GM19395 (cell line): Measurements from ENCODE around the gene MAP3K14.
"Not testable (repeated sequence)": the region's sequence is repeated elsewhere in the genome, so short reads cannot be mapped to it uniquely, and the experiment has no call there.

Source experiments
- ATAC-seq: cut with Tn5 transposase; IDR thresholded peaks from one replicate; pipeline ENCODE4 v1.9.1; 2021; ENCODE audit warnings: mild to moderate bottlenecking, moderate library complexity; ENCODE audit not compliant: unreplicated experiment

MAP3K14 gene

GRCh38 chr17:45316434-45317110, at the start of gene MAP3K14:
MAP3K14 (minus strand) TSS chr17:45317020; CDS start chr17:45290745, 26,275 bp downstream.
- ATAC-seq: peak; percentile 16

- ATAC-seq: no peak
Measured at GRCh38 chr17:45366049-45366448, 49.2 kb upstream of the MAP3K14 start.

DNA sequence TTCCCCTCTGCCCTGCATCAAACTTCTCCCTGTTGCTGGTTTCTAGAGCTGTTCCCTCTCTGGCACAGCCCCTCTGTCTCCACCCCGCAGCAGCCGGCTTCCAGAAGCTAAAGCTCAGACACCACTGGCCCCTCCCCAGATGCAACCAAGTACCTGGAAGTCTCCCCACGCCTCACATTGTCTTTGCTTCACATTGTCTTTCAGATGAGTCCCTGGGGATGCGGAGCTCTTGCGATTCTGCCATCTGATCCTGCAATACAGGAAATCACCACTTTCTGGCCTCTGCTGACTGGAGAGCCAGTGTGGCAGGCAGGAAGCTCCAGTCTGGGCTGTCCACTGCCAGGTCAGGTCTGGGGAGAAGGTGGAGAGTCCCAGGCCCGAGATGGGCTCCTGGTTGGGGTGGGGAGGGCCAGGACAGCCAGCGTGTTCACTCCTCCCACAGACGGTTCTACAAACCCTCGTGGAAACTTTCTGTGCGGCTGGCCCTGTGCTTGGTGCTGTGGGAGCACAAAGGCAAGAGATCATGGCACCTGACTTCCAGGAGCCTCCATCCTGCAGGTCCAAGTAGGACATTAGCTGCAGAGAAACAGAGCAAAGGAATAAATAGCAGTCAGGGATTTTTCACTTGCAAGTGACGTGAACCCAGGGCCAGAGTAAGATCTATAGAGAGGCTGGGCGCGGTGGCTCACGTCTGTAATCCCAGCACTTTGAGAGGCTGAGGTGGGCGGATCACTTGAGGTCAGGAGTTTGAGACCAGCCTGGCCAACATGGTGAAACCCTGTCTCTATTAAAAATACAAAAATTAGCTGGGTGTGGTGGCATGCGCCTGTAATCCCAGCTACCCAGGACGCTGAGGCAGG, 47.9 kb upstream of the MAP3K14 start:
- no peak for ATAC-seq

- no peak for ATAC-seq
Measured at GRCh38 chr17:45363498-45363897, 46.7 kb upstream of the MAP3K14 start.

DNA sequence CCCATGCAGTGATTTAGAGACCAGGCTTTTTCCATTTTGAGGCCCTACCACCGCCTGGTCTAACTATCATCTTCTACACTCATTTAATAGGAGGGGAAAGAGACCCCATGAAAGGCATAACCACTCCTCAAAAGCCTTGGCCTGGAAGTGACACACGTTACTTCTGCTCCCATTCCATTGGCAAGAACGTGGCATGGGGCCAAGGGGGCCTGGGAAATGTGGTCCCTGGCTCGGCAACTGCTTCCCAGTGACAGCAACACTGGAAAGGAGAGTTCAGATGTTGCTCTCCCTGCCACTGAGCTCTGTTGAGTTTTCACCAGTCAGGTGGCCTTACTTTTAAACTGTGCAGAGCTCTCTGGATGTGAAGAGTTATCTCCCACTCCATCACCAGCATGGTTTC, 45.2 kb upstream of the MAP3K14 start:
- no peak for ATAC-seq

GRCh38 chr17:45361451-45361850, 44.6 kb upstream of the MAP3K14 start:
- no peak for ATAC-seq

DNA sequence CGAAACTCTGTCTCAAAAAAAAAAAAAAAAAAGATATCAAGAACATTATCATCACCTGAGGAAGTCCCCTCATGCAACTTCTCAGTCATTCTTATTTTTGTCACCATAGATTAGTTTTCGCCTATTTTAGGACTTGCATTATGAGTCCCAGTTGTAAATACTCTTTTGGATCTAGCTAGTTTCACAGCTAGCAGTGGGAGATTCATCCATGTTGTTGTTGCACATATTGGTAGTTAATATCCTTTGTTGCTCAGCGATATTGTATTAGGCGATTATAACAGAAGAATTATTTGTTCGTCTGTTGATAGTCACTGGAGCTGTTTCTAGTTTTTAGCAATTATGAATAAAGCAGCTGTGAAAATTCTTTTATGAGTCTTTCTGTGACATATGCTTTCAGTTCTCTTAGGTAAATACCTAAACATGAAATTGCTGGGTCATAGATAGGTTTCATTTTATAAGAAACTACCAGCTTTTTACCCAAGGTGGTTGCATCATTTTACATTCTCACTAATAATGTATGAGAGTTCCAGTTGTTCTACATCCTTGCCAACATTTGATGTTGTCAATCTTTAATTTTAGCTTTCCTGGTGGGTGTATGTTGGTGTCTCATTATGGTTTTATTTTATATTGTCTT, 40.7 kb upstream of the MAP3K14 start:
- ATAC-seq: no peak

DNA sequence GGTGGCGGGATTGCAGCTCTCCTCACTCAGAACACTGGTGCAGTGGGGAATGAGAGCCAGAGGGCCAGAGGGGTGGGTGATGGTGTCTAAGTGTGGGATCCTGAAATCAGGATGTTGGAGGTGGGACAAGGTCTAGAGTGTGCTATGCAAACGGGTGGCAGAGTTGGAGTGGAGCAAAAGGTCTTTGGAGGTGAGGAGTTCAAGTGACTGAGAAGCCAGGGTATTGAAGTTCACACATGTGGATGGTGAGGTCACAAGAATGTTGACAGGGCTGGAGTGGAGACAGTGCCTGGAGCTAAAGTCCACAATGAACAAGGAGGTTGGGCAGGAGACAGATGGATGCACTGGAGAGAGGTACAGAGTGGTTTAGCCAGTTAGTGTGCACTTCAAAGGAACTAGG, 38.3 kb upstream of the MAP3K14 start:
- ATAC-seq: no peak

DNA sequence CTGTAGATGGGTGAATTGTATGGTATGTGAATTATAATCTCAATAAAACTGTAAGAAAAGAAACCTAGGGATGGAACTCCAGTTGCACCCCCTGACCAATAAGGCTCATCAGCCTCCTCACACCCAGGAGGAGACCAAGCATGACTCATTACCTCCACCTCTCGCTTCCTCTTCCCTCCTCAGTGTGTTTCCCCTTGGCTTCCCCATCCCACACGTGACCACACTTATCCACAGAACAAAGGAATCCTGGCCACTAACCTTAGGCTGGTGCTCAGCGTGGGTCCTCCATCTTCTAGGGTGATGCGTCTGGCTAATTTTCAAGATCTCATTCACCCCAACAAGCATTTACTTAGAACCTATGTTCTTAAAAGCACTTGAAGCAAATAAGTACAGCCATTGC, 36.2 kb upstream of the MAP3K14 start:
- ATAC-seq: no peak

DNA sequence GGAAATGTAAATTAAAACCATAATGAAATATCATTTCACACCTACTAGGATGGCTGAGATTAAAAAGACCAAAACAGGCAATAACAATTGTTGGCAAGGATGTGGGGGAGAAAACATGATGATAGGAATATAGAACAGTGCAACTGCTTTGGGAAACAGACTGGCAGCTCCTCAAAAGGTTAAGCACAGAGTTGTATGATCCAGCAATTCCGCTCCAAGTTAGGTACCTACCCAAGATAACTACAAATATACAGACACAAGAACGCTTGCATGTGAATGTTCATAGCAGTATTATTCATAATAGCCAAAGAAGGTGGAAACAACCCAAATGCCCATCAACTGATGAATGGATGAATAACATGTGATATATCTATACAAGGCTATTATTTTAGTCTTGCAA, 35.0 kb upstream of the MAP3K14 start:
- ATAC-seq: no peak

DNA sequence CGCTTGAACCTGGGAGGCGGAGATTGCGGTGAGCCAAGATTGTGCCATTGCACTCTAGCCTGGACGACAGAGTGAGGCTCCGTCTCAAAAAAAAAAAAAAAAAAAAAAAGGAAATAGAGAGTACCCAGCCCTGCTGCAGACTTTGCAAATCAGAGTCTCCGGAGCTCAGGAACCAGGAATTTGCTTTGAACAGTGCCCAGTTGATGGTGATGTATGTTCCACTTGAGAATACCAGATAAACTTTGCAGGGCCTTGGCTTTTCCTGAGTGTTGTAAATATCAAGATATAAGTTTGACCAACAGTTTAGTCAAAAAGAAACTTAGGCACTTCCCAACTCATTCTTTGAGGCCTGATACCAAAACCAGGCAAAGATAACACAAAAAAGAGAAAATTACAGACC, 30.6 kb upstream of the MAP3K14 start:
- ATAC-seq: no peak

DNA sequence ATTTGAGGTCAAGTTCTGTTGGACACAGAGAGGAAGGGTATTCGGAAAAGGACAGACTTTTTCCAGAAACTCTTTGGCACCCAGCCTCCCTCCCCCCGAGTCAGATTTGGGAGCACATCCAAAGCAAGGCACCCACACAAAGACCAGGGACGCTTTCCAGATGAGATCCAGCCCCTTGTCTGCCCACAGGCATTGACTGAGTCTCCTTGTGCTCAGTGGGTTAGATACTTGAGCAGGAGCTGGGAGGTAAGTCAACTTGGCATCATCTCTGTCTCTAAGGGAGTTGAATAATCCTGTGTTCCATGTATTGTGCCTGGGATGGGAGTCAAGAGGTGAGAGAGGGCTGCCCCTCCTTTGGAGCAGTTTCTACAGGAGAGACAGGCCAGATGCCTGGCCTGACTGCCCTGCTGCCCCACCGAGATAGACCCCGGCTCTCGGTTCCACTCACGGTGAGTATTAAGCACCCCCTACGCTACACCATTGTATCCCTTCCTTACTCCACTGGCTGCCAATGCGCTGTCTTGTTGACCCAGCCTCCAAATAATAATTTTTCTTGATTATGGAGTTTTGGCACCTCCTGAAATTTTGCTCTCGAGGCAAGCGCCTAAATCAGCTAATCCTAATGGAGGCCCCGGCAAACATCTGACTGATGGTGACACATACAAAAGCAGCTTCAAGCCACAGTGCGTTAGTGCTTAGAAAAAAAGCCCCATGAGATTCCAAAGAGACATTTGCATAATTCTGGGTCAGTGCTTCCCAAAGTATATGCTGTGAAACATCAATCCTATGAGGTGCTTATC, 29.6 kb upstream of the MAP3K14 start:
- ATAC-seq: no peak

GRCh38 chr17:45345554-45346215, 28.9 kb upstream of the MAP3K14 start:
- ATAC-seq: no peak

- ATAC-seq: no peak
Measured at GRCh38 chr17:45345246-45345553, 28.4 kb upstream of the MAP3K14 start.

DNA sequence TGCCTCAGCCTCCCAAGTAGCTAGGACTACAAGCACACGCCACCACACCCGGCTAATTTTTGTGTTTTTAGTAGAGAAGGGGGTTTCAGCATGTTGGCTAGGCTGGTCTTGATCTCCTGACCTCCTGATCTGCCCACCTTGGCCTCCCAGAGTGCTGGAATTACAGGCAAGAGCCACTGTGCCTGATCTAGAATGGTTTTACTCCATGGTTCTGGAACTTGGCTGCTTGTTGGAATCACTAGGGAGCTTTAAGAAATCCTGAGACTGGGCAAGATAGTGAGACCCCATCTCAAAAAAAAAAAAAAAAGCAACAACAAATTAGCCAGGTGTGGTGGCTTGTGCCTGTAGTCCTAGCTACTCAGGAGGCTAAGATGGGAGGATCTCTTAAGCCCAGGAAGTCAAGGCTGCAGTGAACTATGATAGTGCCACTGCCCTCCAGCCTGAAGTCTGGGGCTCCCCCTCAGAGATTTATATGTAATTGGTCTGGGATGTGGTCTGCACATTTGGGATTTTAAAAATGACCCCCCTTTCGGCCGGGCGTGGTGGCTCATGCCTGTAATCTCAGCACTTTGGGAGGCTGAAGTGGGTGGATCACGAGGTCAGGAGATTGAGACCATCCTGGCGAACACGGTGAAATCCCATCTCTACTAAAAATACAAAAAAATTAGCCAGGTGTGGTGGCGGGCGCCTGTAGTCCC, 27.3 kb upstream of the MAP3K14 start:
- not testable (repeated sequence) for ATAC-seq

- ATAC-seq: no peak
Measured at GRCh38 chr17:45342871-45343526, 26.2 kb upstream of the MAP3K14 start.

DNA sequence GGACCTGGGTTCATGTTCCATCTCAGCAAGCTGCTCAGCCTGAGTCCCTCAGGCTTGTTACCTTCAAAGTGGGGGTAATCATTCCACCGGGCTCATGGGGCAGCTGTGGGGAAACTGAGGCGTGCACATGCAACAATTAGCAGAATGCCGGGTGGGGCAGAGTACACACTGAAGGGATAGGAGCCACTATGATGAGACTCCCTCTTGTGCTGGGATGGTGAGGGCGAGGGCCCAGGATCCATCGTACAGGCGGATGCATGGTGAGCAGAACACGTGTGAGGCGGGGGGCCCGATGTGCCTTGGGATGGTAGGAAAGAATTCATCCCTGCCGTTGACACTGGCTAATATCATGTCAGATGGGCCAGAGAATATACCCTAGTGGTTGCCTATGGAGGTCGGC, 25.5 kb upstream of the MAP3K14 start:
- no peak for ATAC-seq

- ATAC-seq: no peak
Measured at GRCh38 chr17:45341533-45342158, 24.8 kb upstream of the MAP3K14 start.
